Astrocyte (in vitro differentiated cells and primary cell): Measurements from ENCODE around the gene ITGB1BP1.

Source experiments
- CTCF ChIP-seq: IDR thresholded peaks from 2 replicates; pipeline ENCODE4 v1.5.1; 2011; ENCODE audit warnings: low read depth, mild to moderate bottlenecking, inconsistent platforms, low read length, moderate library complexity; ENCODE audit not compliant: insufficient read depth
- EZH2 ChIP-seq: IDR thresholded peaks from 2 replicates; pipeline ENCODE4 v1.6.1; 2012; ENCODE audit warnings: mild to moderate bottlenecking, low read length, inconsistent platforms; ENCODE audit not compliant: insufficient read depth

GRCh38 chr2:9382604-9383235, 40.6 kb downstream of the ITGB1BP1 start:
- TF ChIP-seq CTCF (no peak), EZH2 (no peak)
